Ishikawa (cell line): ENCODE results near the gene APOH.

Experiments
- CEBPB ChIP-seq: IDR thresholded peaks from 2 replicates; pipeline ENCODE4 v1.6.1; 2012
- CREB1 ChIP-seq: IDR thresholded peaks from 2 replicates; pipeline ENCODE4 v1.6.1; 2012; ENCODE audit warnings: low read depth
- EGR1 ChIP-seq: IDR thresholded peaks from 2 replicates; pipeline ENCODE4 v1.6.1; 2012
- EP300 ChIP-seq: IDR thresholded peaks from 2 replicates; pipeline ENCODE4 v1.6.1; 2012; ENCODE audit warnings: borderline replicate concordance
- FOXM1 ChIP-seq: IDR thresholded peaks from 2 replicates; pipeline ENCODE4 v1.6.1; 2012; ENCODE audit warnings: low read depth, borderline replicate concordance
- MAX ChIP-seq: IDR thresholded peaks from 2 replicates; pipeline ENCODE4 v1.6.1; 2012
- NFIC ChIP-seq: IDR thresholded peaks from 2 replicates; pipeline ENCODE4 v1.6.1; 2012
- RAD21 ChIP-seq: IDR thresholded peaks from 2 replicates; pipeline ENCODE4 v1.6.1; 2012; ENCODE audit warnings: low read depth
- REST ChIP-seq: IDR thresholded peaks from 2 replicates; pipeline ENCODE4 v1.6.1; 2012; ENCODE audit warnings: low read depth, mild to moderate bottlenecking
- TAF1 ChIP-seq: IDR thresholded peaks from 2 replicates; pipeline ENCODE4 v1.6.1; 2012; ENCODE audit warnings: low read depth, mild to moderate bottlenecking
- TCF12 ChIP-seq: IDR thresholded peaks from 2 replicates; pipeline ENCODE4 v1.6.1; 2012; ENCODE audit warnings: low read depth
- TEAD4 ChIP-seq: IDR thresholded peaks from 2 replicates; pipeline ENCODE4 v1.6.1; 2012
- USF1 ChIP-seq: IDR thresholded peaks from 2 replicates; pipeline ENCODE4 v1.6.1; 2012
- YY1 ChIP-seq: IDR thresholded peaks from 2 replicates; pipeline ENCODE4 v1.6.1; 2012; ENCODE audit warnings: low read depth
- ZBTB7A ChIP-seq: IDR thresholded peaks from 2 replicates; pipeline ENCODE4 v1.6.1; 2012; ENCODE audit warnings: low read depth

Gene APOH

DNA sequence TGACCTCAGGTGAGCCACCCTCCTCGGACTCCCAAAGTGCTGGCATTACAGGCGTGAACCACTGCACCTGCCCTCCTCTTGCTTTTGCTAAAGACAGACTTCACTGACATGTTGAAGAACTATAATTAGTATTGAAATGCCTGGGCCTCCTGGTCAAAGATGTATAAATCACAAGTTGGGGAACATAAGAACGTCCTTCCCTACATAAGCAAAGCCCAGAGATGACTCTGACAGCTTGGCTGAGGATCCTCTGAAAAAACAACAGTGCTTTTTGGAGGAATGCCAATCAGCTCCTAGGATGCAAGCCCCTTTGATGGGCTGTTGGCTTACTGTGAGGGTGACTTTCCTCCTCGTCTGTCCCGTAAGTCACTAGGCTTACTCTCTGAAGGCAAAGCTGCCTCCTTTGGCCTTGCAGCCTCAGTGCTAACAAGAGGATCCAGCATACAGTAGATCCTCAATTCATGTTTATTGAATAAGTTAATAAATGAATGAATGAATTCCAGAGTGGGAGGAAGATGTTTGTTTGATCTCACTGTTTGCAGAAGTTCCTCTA, 6.3 kb downstream of the APOH start:
- no peak for TF ChIP-seq EGR1
- no peak for TF ChIP-seq REST

DNA sequence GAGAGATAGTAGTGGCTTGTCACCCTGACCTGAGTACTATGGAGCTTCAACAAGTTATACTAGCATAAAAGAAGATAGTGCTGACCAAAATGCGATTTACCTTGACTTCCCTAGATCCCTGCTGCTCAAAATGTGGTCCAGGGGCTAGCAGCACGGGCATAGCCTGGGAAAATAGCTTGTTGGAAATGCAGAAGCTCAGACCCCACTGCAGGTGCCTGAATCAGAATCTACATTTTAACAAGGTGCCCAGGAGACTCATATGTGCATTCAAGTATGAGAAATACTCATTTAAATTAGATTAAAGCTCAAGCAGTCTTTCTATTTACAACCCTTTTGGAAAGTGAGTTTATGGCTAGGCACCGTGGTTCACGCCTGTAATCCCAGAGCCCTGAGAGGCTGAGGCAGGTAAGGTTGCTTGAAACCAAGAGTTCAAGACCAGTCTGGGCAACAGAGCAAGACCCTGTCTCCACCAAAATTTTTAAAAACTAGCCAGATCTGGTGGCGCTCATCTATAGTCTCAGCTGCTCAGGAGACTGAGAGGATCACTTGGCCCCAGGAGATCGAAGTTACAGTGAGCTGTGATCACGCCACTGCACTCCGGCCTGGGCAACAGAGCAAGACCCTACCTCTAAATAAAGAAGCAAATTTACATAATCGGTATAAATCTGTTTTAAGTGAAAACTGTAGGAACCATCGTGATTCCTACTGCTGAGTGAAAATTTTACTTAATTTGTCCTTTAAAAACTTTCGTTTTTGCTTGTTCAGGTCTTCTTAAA, 7.3 kb downstream of the APOH start:
- no peak for TF ChIP-seq CREB1
- no peak for TF ChIP-seq TEAD4
- no peak for TF ChIP-seq USF1
- no peak for TF ChIP-seq FOXM1
- no peak for TF ChIP-seq YY1

GRCh38 chr17:66221343-66221742, 7.9 kb downstream of the APOH start:
- no peak for TF ChIP-seq TEAD4
- TF ChIP-seq YY1, result no peak
- no peak for TF ChIP-seq CEBPB
- TF ChIP-seq EGR1, result no peak
- no peak for TF ChIP-seq RAD21
- TF ChIP-seq FOXM1, result no peak

DNA sequence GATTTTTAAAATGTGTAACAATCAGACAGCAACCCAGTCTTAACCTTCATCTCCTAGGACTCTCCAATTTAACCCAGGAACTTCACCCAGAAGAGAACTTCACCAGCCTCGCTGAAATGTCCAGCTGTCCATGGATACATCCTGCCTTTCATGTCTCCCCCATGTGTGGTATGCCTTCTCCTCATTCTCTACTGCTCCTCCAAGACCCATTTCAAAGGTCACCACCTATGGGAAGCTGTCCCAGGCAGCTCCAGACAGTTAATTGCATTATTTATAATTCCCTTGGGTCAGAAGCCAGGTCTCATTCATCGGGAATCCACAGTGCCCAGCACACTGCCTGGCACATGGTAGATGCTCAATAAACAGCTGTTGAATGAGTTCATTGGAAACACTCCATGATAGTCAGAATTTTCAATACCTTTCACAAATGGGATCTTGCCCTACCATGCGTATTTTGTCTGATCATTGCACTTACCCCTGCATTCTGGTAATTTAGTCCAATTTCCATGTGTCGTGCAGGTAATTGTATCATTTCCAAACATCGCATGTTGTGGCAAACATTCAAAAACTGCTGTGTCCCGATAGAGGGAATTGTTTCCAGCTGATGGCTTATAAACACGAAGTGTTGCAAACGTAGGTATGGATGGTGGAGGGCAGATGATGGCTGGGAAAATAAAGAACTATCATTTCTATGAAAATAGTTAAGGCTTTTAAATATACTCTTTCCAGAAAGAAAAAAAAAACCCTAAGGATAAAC, 9.0 kb downstream of the APOH start:
- no peak for TF ChIP-seq TCF12
- TF ChIP-seq TEAD4, result no peak
- TF ChIP-seq ZBTB7A, result no peak
- TF ChIP-seq USF1, result no peak
- no peak for TF ChIP-seq CREB1
- TF ChIP-seq REST, result no peak
- TF ChIP-seq YY1, result no peak
- TF ChIP-seq RAD21, result no peak
- no peak for TF ChIP-seq NFIC
- TF ChIP-seq FOXM1, result no peak
- TF ChIP-seq EGR1, result no peak
- no peak for TF ChIP-seq CEBPB
- no peak for TF ChIP-seq MAX
- TF ChIP-seq TAF1, result no peak
- TF ChIP-seq EP300, result no peak

- TF ChIP-seq TCF12, result no peak
Observed at GRCh38 chr17:66215529-66215911, 13.7 kb downstream of the APOH start.

- no peak for TF ChIP-seq TEAD4
- no peak for TF ChIP-seq TCF12
- TF ChIP-seq RAD21, result no peak
Observed at GRCh38 chr17:66214884-66215528, 14.2 kb downstream of the APOH start.
